Activated CD8-positive, alpha-beta memory T cell treated with anti-CD3 and anti-CD28 coated beads, Interleukin-2, amount 50 U/mL, for 24 hours (primary cell): Measurements from ENCODE around the gene PHF24.
"Not testable (repeated sequence)": the region's sequence is repeated elsewhere in the genome, so short reads cannot be mapped to it uniquely, and the experiment has no call there.

Source experiments
- DNase-seq: peaks from one replicate; pipeline ENCODE4 v3.0.0-alpha.2; 2020; ENCODE audit errors: extremely low read depth

PHF24 gene

DNA sequence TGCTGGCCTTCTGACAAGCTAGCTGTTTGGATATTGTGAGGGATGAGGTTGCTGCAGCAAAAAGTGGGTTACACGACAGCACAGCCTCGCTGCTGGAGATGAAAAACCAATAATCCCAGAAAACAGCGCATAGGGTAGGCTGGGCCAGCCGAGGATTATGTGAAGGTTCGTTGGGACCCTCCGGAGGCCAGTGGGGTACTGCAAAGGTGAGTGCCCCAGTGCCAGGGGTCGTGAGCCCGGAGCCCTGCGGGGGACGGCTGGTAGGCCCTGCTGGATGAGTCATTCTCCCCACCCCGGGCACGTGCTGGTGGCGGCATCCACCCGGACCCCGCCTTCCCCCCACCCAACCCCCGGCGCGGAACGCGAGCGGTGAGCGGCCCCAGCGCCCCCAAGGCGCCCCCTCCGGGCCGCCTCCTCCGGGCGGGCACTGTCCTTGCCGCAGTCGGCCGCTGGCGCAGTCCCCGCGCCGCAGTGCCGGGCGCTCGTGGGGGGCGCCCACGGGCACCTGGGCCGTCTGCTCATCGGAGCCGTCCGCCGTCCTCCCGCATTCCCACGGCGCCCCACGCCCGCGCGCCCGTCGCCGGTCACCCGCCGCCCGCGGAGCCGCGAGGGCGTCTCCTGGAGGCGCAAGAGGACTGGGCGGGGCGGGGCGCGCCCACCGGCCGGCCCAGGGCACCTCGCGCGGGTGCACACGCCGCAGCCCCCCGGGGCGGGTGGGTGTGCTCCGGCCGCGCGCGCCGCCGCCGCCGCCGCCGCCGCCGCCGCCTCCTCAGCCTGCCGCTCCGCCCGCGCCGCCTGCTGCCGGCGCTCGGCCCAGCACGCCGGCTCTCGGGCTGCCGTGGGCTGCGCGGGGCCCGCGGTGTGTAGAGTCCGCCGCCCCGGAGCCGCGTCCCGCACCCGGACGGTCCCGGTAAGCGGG, at the start of gene PHF24:
Gene PHF24 (plus strand): TSS at position 794 of the 919 bp plus-strand sequence. CDS start 13,014 bp downstream, outside the sequence.
- no peak for DNase-seq

DNA sequence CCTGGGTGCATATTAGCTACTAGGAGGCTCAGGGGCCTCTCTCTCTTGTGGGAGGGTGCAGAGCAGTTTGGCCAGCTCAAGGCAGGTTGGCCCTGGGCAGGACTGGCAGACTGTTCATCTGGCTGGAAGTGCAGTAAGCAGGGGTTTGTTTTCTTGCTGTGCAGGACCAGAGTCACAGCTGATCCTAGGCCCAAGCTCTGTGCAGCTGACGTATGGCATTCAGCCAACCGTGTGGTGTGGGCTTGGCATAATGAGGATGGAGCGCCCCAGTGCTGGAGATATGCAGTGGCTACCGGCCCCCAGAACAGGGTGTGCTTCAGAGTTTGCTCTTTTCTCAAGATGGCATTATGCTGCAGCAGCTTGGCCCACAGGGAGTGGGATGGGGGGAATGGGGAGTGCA, 31.0 kb upstream of the PHF24 start:
- DNase-seq: no peak

DNA sequence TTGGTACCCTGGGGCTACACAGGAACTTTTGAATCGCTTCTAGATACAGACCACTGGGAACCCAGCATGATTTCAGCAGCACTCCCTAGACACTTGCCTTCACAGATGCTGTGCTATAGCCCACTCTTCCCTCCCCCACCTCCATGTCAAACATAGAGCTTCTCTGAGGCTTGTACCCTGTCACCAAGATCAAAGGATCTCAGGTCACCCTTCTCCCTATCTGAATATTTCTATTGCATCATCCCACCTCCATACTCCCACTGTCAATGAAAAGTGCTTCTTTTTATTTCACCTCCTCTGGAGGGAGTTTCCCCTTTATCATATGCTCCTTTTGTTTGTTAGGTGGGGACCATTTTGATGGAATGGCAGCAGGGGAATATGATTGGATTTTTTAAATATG, 29.2 kb upstream of the PHF24 start:
- no peak for DNase-seq

DNA sequence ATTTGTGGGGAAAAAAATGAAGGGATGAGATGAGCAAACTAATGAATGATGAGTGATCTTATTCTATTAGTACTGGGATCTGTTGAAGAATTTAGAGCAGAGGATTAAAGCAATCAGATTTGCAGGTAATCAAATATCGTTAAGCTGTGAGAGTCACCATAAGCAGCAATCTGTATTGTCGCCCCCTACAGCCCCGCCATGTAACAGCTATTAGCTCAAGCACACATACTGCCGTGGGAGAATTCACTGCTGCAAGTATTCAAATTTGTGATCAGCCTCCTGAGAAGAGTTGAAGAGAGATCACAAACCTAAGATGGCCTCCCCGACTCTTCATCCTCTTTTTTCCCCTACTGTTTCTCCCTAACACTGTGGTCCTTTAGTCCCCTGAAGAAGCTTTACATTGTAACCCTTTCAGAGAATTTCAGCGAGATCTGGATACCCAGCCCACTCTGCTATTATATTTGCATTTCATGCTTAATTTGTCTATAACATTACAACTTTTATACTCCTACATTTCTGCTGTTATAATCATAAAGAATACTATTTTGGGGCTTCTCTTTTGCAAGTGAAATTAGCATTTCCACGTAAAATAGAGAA, 28.5 kb upstream of the PHF24 start:
- no peak for DNase-seq

DNA sequence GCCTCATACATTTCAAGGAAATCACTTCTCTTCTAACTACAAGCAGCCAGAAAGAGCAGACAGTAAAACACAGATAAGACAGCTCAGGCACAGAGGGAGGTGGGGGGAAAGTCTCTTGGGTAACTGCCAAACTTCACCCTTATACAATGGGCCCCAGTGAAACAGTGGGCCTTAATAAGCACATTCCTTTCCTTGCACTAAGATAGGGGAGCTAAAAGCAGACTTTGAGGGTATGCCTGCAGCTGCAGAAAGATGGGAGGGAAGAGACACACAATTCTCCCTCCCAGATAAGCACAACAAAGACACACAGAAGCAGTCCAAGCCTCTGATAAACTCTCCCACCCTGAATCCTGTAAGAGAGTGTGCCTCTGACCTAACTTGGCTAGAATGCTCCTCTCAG, 18.1 kb upstream of the PHF24 start:
- DNase-seq: not testable (repeated sequence)

DNA sequence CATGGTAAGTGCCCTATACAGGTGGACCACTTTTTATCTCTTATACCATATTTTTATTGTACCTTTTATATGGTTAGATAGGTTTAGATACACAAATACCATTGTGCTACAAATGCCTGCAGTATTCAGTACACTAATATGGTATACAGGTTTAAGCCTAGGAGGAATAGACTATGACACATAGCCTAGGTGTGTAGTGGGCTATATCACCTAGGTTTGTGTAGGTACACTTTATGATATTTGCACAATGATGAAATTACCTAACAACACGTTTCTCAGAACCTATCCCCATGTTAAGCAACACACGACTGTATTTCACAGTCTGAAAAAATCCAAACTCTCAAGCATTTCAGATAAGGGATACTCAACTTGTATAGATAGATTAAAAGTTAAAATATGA, 9.6 kb upstream of the PHF24 start:
- DNase-seq: no peak

DNA sequence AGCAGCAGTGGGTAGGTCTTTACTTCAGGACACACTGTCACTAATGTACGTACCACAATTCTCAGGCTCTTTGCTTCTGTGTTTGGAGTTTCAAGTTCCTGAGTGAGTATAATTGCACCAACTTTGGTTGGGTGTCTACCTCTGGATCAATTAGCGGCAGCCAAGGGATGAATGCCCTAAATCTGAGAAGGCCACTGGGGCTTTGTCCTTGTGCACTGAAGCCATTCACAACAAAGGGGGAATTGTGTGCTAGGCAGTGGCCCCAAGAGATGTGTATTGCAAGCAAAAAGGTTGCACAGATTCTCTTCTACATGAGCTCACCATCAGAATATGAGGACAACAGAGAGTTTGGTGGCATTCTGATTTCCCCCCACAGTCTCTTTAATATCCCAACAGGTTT, 3.9 kb upstream of the PHF24 start:
- no peak for DNase-seq

DNA sequence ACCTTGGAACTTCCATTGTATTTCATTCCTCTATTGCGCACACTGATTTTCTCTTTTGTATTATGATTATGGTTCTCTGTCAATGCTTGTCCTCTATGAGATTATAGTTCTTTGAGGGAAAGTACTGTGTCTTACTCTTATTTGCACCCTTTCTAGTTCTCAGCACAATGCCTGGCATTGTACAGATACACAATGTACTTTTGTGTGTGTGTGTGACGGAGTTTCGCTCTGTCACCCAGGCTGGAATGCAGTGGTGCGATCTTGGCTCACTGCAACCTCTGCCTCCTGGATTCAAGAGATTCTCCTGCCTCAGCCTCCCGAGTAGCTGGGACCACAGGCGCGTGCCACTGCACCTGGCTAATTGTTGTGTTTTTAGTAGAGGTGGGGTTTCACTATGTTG, 2.0 kb upstream of the PHF24 start:
- DNase-seq: not testable (repeated sequence)

DNA sequence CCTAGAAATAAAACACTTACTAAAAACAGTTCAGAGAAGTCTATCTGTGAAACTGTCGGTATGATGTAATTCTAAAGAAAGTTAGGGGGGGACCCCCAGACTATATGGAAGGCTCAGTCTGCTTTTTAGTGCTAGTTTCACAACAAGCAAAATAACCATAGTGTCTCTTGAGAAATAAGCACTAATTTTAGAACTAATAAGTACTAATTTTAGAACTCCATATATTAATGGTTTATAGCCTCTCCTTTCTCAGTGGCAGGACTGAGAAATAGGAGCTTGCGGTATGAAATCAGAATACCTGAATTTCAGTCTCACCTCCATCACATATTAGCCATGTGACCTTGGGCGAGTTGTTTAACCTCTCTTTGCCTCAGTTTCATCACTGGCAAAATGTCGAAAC, 1.4 kb upstream of the PHF24 start:
- DNase-seq: no peak

DNA sequence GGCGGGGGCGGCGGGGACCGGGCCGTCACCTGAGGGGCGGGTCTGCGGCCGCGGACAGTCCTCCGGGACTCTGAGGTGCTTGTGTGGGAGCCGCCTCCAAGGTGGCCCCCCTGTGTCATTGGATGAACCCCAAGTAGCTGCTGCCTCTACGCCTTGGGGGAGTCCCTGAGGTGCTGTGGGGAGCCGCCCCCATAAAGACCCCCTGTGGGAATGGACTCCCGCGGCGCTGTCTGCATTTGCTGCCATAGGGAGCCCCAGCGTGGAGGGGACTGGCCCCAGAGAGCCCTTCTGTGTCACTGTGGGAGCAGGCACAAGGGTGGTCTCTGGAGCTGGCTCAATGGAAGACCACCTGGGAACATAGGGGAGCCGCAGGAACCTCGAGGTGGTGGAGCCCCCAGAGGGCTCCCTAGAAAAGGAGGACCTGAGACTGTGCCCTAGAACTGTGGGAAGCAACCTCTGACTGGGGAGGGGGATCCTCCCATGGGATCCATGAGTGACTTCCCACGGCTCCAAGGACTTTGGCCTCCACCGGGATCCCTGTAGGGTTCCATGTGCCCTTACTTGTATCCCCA, 412 bp downstream of the PHF24 start:
- no peak for DNase-seq

DNA sequence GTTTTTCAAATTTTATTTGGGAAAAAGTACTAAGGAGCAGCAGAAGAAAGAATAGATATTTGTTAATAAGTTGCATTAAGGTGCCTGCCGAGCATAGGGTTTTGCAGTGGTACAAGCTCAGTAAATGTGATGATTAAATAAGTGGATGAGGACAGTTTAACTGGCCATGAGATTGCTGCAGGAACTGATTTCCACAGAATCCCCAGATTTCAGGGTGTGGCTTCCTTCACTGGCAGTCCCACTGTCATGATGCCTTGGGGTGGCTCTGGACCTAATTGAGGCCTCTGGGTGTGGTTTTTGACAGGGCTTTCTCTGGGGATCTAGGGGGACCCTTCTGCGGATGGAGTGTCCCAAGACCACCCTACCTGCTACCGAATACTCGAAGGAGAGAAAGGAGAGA, 1.4 kb downstream of the PHF24 start:
- DNase-seq: no peak

DNA sequence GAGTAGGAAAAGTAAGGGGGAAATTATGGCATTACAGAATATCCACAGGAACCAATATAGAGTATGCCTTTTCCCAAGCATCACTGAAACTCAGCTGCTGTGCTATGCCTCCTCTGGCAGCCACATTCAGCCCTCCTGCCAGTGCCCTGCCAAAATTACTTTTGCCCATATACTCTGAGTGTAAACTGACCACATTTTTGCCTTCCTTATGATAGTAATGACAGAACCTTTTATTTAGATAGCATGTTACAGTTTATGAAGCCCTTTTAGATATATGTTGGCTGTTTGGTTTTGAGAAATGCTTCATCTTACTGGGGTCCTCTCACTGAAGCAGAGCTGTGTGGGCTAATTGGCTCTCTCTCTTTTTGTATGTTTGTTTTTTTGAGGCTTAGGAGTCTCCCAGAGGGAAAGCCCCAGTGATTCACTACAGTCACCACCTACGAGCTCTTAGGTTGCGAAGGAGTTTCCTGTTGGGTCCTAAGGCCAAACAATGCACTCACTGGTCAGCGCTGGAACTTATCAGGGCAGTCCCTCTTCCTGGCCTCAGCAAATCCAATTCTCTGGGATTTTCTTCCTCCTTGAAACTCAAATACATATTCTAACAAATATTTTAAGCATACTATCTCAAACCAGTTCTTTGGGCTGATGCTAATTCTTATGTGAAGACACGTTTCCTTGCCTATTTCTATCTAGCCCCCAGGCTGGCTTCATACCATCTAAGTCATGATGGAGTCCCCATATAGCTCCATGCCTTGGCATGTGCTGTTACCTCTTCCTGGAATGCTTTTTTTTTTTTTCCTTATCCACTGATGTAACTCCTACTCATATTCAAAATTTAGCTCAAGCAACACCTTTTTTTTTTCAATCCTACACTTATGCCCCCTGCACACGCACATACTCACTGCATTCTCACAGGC, 3.7 kb downstream of the PHF24 start:
- DNase-seq: no peak

DNA sequence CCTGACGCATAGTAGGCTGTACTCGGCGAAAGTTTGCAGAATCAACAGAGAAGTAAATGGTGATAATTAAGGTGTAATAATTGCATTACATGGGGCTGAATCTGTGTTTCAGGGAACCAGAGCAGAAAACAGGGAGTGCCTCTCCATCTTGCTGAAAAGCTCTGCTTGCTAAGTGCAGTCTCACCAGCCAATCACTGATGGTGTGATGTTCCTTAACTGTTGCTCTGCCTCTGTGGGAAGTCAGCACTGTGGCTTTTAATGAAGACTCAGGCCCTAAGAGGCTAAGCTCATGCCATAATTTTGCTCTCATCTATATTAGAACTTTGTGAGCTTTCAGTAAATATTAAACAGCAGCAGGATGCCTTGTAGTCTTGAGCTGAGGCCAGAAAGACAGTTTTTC, 4.5 kb downstream of the PHF24 start:
- no peak for DNase-seq

DNA sequence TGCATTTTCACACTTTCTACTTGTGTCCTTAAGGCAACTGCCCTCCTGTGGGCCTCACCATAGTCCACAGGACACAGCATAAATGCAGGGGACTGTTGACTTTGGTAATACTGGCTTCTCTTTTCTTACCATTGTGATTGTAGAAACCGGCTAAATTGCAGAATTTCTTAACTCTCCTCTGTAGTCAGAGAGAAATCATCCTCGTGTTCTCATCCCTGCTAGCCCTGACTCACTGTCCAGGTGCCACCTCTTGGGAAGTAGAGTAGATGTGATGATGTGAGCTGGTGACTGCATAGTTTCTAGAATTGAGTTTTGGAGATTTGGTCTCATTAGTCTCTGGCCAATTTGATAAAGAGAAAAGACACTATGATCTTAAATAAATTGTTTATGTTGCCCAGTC, 5.5 kb downstream of the PHF24 start:
- no peak for DNase-seq

DNA sequence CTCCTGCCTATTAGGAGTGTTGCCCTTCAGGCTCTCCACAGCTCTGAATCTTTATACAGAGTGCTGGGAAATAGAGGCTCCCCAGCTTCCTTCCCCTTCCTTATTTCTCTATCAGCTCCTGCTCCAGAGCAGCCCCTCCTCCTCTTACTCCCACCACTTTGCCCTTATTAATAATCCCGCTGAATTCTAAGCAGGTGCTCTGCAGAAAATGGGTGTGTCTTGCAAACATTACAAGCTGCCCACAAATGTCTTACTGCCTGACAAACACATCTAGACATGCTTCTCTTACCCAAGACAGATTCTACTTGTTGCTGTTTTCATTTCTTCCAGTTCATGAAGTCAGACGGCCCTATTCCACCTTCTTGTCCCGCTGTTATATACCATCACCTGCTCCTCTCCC, 6.4 kb downstream of the PHF24 start:
- DNase-seq: no peak

DNA sequence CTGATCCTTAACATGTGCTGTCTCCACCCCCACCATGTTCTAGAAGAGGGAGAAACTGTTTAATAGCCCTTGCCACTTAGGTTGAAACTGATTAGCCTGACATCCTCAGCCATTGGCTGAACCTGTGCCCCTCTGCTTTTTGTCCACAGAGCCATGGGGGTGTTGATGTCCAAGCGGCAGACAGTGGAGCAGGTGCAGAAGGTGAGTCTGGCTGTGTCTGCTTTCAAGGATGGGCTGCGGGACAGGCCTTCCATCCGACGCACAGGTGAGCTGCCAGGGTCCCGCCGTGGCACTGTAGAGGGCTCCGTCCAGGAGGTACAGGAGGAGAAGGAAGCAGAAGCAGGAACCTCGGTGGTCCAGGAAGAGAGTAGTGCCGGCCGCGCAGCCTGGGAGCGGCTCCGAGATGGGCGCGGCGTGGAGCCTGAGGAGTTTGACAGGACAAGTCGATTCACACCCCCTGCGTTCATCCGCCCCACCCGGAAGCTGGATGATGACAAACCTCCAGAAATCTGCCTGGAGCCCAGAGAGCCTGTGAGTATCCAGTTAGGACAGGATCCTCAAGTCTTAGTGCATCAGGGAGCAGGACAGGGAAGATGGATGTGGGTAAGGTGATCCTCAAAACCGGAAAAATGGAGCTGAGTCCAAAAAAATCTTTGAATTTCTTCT, 13.2 kb downstream of the PHF24 start:
- DNase-seq: no peak

DNA sequence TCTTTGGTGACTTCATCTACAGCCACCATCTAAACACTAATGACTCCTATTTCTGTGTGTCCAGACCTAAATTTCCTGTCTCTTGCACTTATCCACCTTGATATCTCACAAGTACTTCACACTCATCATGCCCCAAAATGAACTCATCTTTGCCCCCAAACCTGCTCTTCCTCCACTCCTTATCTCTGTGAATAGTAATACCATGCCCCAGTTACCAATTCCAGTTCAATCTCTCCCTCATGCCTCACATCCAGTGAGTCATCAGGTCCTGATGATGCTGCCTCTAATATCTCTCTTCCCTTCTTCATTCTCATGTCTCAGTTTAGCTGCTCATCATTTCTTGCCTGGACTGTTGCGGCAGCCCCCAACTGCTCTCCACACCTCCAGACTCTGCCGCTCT, 16.6 kb downstream of the PHF24 start:
- no peak for DNase-seq

DNA sequence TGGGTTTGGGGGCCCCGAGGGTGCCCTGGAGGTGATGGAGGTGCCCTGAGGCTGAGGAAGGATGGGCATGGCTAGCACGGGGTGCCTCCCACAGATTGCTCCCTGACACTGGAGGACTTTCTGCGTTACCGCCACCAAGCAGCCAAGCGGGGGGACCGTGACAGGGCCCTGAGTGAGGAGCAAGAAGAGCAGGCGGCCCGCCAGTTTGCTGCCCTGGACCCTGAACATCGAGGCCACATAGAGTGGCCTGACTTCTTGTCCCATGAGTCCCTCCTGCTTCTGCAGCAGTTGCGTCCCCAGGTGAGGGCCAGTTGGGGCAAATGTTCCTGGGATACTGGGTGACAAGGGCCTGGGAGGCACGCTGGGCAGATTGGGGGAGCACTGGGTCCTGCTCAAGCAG, 18.4 kb downstream of the PHF24 start:
- DNase-seq: no peak

DNA sequence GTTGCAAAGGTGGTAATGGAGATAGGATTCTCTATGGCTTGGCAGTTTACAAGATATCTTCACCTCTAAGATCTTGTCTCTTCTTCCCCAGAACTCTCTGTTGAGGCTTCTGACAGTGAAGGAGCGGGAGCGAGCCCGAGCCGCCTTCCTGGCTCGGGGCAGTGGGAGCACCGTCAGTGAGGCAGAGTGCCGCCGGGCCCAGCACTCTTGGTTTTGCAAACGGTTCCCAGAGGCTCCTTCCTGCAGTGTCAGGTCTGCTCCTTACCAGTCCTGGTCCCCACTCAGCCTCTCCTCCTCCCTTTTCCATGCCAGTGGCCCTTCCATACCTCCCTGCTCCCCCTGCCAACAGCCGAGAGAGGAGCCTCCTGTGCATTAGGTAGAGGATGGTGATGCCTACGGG, 18.9 kb downstream of the PHF24 start:
- no peak for DNase-seq

DNA sequence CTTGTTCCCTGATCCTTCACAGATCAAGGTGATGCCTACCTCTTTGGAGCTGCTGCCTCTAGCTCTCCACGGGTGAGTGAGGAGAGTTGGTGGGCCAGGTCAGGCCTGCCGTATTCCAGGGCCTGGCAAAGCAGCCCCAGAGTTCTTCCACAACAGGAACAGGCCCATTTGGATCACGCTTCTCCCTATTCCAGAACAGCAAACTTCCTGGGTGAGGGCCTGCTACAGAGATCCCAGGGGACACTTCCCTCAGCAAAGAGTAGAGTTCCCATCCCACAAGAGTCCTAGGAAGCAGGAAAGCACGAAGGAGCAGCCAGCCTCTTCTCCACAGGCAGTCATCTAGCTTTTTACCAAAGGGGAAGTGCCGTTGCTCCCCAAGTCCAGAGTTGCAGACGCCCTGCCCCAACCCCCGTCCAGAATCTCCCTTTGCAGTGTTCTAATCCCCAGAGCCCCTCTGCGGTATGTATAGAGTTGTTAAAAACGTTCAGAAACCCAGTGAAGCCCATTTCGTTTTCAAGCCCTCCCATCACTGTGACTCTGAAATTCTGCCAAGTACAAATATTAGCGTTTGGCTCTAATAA, 22.2 kb downstream of the PHF24 start:
- DNase-seq: no peak

DNA sequence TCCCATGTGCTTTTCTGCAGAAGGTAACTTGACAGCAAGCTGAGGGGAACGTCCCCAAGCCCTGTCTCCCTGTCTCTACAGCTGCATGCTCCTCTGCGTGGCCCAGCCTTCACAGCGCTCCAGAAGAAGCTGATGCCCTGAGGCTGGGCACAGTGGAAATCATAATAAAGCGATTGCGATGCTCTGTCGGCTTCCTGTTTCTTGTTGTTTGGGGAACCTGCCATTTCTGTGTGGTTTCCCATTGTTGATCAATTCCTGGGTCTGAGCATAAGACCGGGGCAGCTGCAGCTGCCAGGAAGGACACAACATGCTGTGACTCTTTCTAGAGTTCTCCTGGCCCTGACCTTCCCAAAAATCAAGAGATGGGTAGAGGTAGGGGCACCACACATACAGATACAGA, 24.3 kb downstream of the PHF24 start:
- no peak for DNase-seq
